ENCODE data around the gene ZFP36L1. TPM values are rescaled to one million over a fixed set of nuclear protein-coding genes. Genes with fewer than 3 reads are reported as not detected.

The ZFP36L1 gene
- total RNA-seq, 1 donor from 2014 or later: 49.2 TPM

- ATAC-seq (no peak), DNase-seq (no peak)
- intact Hi-C loops (cut with micrococcal nuclease): no loop called here
These were observed 4.4 kb downstream of the ZFP36L1 start for GRCh38 chr14:68788275-68788995.

- DNase-seq: no peak
- intact Hi-C loops (cut with micrococcal nuclease): no loop called here
- ATAC-seq: no peak
These were observed 5.5 kb downstream of the ZFP36L1 start for GRCh38 chr14:68787092-68787992.

DNA sequence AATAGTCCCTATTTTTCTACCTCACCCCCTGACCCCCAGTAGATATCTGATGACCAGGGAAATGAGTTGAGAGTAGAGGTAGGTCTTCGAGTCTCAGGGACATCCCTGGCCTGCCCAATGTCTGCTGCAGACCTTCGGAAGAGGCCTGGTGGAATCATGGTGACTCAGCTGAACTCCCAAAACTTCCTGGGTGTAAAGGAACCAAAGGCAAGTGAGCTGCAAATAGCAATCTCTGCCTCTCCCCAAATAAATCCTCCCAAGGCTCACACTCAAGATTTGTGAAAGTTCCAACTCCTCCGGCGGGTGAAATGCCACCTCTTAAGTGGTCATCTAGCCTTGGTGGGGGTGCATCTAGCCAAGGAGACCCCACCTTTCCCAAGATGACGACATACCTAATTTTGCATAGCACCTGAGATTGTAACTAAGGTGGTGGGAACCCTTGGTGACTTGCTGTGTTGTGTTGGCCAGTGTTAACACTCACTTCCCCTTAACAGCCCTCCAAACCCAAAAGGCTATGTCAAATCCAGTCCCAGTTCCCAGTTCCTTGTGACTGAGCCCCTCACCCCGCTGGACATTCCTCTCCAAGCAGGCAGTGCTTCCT is 6.3 kb downstream of the ZFP36L1 start:
- intact Hi-C loops (cut with micrococcal nuclease): no loop called here
- ATAC-seq (peak; percentile 0), DNase-seq (peak; percentile 6)

DNA sequence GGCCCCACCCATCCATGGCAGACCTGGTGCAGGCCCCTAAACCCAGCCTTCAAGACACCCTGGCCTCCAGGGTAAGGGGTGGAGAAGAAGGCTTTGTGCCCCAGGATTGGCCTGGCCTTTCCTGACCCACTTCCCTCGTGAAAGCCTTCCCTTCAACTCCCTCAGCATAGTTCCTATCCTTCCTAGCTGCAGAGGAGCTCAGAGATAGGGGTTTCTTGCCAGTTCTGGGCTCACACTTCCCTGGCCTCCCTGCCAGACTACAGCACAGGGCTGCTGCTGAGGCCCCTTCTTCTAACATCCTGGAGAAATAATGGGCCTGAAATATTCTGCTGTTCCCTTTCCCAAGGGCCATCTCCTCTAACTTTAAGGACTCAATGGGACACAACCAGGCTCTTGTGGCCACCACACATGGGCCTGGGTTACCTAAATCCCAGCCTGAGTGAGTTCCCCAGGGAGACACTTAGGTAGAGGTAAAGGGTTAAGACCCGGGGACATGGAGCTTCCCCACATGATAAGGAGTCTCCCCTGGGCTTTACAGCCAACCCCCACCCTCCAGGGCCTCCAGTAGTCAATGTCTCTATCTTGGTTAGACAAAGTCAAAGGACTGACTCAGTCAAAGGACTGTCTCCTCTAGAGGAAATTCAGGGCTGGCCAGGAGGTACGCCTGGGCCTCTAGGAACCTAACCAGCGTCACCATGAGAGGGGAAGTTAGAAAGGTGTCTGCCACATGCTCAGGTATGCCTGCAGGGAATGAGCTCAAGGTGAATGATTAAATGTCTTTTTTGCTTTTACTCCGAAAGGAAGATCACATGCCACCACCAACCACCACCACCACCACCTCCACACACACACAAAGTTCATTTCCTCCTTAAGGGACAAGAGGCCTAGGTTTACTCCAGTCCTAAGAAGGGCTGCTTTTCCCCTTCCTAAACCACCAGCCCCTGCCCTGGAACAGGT is 7.1 kb downstream of the ZFP36L1 start:
- intact Hi-C loops (cut with micrococcal nuclease): no loop called here
- ATAC-seq (peak; percentile 9), DNase-seq (peak; percentile 22)

DNA sequence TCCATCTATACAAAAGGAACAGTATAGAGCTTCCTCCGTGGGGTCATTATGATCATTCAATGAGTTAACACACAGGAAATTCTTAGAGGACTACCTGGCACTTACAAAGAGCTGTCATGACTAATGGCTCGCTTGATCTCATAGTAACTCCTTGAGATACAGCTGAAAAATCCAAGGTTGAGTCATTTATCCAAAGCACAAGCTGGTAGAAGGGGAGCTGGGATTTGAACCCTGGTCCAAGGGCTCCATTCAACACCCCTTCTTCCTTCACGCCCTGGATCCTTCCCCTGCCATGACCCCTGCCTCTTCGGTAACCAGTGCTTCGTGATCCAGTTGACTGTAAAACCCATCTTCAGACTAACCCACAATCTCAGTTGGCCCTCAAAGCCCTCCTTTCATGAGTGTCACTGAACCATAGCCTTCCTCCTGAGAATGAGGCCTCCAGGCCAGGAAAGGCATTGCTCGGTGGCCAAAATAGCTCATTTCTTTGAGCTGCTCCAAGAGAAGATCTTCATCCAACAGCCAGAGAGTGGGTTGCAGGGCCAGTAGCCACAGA is 7.8 kb downstream of the ZFP36L1 start:
- ATAC-seq: no peak
- no peak for DNase-seq
- intact Hi-C loops (cut with micrococcal nuclease): no loop called here

DNA sequence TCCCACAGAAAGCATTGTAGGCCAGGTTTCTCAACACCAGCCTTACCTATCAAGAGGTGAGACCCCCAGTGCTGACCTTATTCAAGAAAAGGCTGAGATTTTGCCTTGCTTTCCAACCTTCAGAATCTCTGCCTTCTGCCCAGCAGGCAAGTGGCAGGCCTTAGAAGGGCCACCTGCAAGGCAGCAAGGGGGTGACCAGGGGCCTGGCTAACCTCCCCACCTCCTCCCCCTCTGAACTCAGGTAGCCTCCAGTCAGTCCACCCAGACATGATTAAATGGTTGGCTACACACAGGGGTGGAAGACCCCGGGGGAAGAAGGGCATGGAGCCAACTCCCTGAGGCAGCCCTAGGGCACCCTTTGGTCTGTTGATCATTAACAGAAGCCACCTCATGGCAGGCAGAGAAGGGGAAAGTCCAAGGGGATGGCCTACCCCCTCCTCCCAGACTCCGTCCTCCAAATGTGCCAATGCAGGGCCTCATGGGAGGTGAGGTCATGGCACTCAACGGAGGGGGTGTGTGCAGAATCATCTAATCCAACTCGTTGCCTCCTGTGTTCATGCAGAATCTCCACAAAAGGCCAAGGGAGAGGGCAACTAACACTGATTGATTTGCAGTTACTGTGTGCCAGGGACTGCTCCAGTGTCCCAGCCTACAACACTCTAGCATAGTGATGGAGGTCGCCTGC is 8.5 kb downstream of the ZFP36L1 start:
- ATAC-seq (no peak), DNase-seq (no peak)
- intact Hi-C loops (cut with micrococcal nuclease): no loop called here

- no peak for ATAC-seq
- intact Hi-C loops (cut with micrococcal nuclease): no loop called here
These were observed 9.2 kb downstream of the ZFP36L1 start for GRCh38 chr14:68783408-68784225.

GRCh38 chr14:68782091-68782981 is 10.5 kb downstream of the ZFP36L1 start:
- peak; percentile 8 for DNase-seq
- intact Hi-C loops (cut with micrococcal nuclease): no loop called here
- ATAC-seq: no peak

More at GRCh38 chr14:68783408-68784225, 9.2 kb downstream of the ZFP36L1 start:
- peak; percentile 18 for DNase-seq

- peak; percentile 32 for DNase-seq
- ATAC-seq: peak; percentile 10
These were observed 11.5 kb downstream of the ZFP36L1 start for GRCh38 chr14:68781161-68782021.

GRCh38 chr14:68780358-68781160 is 12.3 kb downstream of the ZFP36L1 start:
- ATAC-seq (peak; percentile 86), DNase-seq (peak; percentile 77)
- intact Hi-C loops (cut with micrococcal nuclease): no loop called here

More at GRCh38 chr14:68781161-68782021, 11.5 kb downstream of the ZFP36L1 start:
- intact Hi-C loops (cut with micrococcal nuclease): no loop called here

GRCh38 chr14:68779761-68780323 is 13.0 kb downstream of the ZFP36L1 start:
- intact Hi-C loops (cut with micrococcal nuclease): no loop called here
- ATAC-seq (no peak), DNase-seq (no peak)

DNA sequence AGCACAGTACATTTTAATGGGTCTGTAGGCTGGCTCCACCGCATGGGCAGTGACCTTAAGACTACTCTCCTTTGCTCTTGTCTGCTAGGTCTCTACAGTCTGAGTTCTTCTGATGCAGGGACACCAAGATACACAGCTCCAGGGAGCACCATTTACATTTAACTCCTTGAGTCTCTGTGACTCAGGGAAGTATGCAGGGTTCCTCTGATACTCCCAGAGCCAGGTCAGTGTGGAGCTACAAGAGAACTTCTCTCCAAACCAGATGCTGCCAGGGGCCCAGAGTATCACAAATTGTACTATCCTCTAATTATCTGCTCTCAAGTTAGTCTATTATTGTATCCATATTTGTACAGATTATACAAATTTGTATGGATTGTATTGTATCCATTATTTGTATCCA is 15.2 kb downstream of the ZFP36L1 start:
- ATAC-seq: no peak
- intact Hi-C loops (cut with micrococcal nuclease): no loop called here
- DNase-seq: no peak

- DNase-seq (no peak), ATAC-seq (no peak)
- intact Hi-C loops (cut with micrococcal nuclease): no loop called here
These were observed 17.2 kb downstream of the ZFP36L1 start for GRCh38 chr14:68775614-68776126.
